Neural progenitor cell (in vitro differentiated cells): Measurements from ENCODE around the gene RNF115.

ENCODE experiments used
- CTCF ChIP-seq: fragments of 200-600 bp; sonication (generic); IDR thresholded peaks from 2 replicates; pipeline ENCODE4 v1.5.1; 2017; ENCODE audit warnings: antibody characterized with exemption, mild to moderate bottlenecking
- EZH2 ChIP-seq: fragments of 200-600 bp; sonication (generic); IDR thresholded peaks from 2 replicates; pipeline ENCODE4 v1.6.1; 2017; ENCODE audit warnings: antibody characterized with exemption, mild to moderate bottlenecking, moderate library complexity

DNA sequence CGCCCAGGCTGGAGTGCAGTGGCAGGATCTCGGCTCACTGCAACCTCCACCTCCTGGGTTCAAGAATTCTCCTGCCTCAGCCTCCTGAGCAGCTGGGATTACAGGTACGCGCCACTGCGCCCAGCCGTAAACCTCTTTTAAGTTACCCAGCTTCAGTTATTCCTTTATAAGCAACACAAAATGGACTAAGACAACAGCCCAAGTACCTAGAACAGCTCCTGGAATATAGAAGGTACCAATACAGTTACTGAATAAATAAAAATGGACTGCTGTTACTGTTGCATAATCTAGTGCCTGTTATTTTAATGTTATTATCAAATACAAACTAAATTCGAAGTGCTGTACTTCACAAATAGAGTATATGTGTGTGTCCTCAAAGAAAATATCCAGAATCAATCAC, 17.1 kb downstream of the RNF115 start:
- no peak for TF ChIP-seq EZH2
- no peak for TF ChIP-seq CTCF
